Activated CD4-positive, alpha-beta T cell treated with anti-CD3 and anti-CD28 coated beads, Interleukin-2, Interleukin-6, amounts not matched to agents 100 ng/mL and 50 ng/mL, durations not matched to agents 16 hours and 8 hours (primary cell): ENCODE results near the gene AKT1S1.

Experiments used
- DNase-seq: peaks from one replicate; pipeline ENCODE4 v3.0.0-alpha.2; 2020

Gene AKT1S1

GRCh38 chr19:49882643-49883042 is 5.5 kb upstream of the AKT1S1 start:
- no peak for DNase-seq

GRCh38 chr19:49881672-49882394 is 4.7 kb upstream of the AKT1S1 start:
- no peak for DNase-seq

GRCh38 chr19:49881186-49881585 is 4.0 kb upstream of the AKT1S1 start:
- DNase-seq: no peak

GRCh38 chr19:49880162-49880869 is 3.2 kb upstream of the AKT1S1 start:
- no peak for DNase-seq

GRCh38 chr19:49879243-49879963 is 2.2 kb upstream of the AKT1S1 start:
- peak; percentile 49 for DNase-seq

- no peak for DNase-seq
Measured at GRCh38 chr19:49878744-49879070, 1.6 kb upstream of the AKT1S1 start.

GRCh38 chr19:49877879-49878743 is 956 bp upstream of the AKT1S1 start:
- peak; percentile 99 for DNase-seq

- peak; percentile 99 for DNase-seq
Measured at GRCh38 chr19:49876422-49877019, 634 bp downstream of the AKT1S1 start.

- peak; percentile 69 for DNase-seq
Measured at GRCh38 chr19:49875857-49876421, 1.2 kb downstream of the AKT1S1 start.

GRCh38 chr19:49875177-49875576 is 2.0 kb downstream of the AKT1S1 start:
- no peak for DNase-seq

GRCh38 chr19:49874503-49875157 is 2.5 kb downstream of the AKT1S1 start:
- no peak for DNase-seq

GRCh38 chr19:49873834-49874233 is 3.3 kb downstream of the AKT1S1 start:
- DNase-seq: no peak

GRCh38 chr19:49873129-49873521 is 4.0 kb downstream of the AKT1S1 start:
- no peak for DNase-seq

- DNase-seq: no peak
Measured at GRCh38 chr19:49872245-49873128, 4.7 kb downstream of the AKT1S1 start.

- no peak for DNase-seq
Measured at GRCh38 chr19:49871349-49871985, 5.7 kb downstream of the AKT1S1 start.

- DNase-seq: no peak
Measured at GRCh38 chr19:49870309-49870901, 6.8 kb downstream of the AKT1S1 start.

- peak; percentile 98 for DNase-seq
Measured at GRCh38 chr19:49869484-49870308, 7.5 kb downstream of the AKT1S1 start.

- no peak for DNase-seq
Measured at GRCh38 chr19:49869009-49869483, 8.1 kb downstream of the AKT1S1 start.
